Subcutaneous preadipocyte (primary cell): ENCODE measurements around the gene KNL1. TPM values are rescaled to one million over a fixed set of nuclear protein-coding genes. Genes with fewer than 3 reads are reported as not detected.

Experiments used
- small RNA-seq: library from RNA; depleted of rRNA; stranded (forward); fragments of <200 nt; gene quantifications from one replicate; pipeline ENCODE3, GENCODE V24; 2012
- total RNA-seq: library from RNA; depleted of rRNA; stranded (reverse); fragments of >200 nt; gene quantifications from 2 replicates; pipeline ENCODE4 v1.2.3, GENCODE V29; 2012

The KNL1 gene, protein sequence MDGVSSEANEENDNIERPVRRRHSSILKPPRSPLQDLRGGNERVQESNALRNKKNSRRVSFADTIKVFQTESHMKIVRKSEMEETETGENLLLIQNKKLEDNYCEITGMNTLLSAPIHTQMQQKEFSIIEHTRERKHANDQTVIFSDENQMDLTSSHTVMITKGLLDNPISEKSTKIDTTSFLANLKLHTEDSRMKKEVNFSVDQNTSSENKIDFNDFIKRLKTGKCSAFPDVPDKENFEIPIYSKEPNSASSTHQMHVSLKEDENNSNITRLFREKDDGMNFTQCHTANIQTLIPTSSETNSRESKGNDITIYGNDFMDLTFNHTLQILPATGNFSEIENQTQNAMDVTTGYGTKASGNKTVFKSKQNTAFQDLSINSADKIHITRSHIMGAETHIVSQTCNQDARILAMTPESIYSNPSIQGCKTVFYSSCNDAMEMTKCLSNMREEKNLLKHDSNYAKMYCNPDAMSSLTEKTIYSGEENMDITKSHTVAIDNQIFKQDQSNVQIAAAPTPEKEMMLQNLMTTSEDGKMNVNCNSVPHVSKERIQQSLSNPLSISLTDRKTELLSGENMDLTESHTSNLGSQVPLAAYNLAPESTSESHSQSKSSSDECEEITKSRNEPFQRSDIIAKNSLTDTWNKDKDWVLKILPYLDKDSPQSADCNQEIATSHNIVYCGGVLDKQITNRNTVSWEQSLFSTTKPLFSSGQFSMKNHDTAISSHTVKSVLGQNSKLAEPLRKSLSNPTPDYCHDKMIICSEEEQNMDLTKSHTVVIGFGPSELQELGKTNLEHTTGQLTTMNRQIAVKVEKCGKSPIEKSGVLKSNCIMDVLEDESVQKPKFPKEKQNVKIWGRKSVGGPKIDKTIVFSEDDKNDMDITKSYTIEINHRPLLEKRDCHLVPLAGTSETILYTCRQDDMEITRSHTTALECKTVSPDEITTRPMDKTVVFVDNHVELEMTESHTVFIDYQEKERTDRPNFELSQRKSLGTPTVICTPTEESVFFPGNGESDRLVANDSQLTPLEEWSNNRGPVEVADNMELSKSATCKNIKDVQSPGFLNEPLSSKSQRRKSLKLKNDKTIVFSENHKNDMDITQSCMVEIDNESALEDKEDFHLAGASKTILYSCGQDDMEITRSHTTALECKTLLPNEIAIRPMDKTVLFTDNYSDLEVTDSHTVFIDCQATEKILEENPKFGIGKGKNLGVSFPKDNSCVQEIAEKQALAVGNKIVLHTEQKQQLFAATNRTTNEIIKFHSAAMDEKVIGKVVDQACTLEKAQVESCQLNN (N-terminal part only)
- total RNA-seq = 20.6 and 40.9 TPM in 2 replicates

DNA sequence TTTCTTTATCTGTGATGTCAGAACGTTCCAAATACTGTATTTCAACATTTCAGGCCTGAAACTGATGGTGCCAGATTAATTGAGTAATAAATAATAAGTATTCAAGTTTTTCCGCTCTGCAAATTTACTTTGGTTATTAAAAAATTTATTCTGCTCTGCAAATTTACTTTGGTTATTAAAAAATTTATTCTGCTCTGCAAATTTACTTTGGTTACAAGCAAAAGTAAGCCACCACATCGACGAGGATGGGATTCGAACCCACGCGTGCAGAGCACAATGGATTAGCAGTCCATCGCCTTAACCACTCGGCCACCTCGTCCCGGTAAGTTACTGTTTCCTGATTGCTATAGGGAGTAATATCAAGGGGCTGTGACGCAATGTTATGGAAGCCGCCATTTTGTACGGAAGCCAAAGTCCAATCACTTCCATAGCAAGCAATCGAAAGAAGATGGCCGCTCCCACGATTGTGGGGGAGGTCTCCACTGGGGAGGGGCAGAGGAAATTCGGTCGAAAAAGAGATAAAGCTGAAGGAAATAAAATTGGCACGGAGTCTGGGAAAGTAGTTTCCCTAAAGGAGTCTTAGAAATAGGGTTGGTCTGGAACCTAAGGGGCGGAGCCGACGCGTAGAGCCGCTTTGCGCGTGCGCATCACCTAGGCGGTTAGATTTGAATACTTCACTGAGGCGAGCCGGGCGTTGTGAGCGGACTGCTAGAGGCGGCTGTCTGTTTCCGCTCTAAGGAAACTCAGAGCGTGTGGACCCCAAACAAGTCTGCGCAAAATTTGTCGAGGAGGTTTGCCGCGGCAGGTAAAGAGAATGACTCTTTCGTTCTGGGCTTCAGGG lies at the start of gene KNL1:
Gene KNL1, plus strand, starts transcription at position 662 of the 841 bp plus-strand sequence. CDS start 8,683 bp downstream, outside the sequence.

DNA sequence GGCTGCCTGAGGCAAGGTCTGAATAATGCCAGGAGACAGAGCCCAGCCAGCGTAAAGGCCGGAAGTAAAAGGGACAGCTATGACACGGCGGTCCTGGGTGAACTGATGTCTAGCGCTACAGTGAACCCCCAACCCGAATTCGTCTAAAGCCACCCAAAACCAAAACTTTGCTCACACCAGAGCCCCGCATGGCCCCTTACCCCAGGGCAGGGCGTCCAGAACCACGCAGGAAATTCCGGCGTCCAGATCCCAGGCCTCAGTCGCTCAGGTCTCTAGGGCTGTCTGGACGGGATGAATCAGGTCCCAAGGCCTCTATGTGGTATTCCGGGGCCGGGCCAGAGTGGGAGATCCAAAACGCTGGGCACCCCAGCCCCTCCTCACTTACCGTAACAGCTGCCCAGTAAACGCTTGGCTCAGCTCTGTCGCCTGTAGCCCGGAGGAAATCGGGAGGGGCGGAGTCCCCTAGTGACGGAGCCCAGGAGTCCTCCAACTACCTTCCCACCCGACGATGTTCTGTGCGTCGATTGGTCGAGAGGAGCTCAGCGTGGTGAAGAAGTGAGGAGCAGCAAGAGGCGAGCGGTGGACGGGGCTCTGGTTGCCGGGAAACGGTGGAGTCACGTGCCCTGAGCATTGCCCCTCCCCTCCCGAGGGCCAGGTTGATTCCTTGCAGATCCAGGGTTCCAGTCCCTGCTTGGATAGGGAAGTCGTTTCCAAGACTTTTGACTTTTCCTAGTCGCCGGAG lies 29.3 kb upstream of the KNL1 start, which contains the start of gene CCDC32:
Gene CCDC32, minus strand, starts transcription at position 452 of the 742 bp plus-strand sequence. CDS start 2,027 bp downstream, outside the sequence.

DNA sequence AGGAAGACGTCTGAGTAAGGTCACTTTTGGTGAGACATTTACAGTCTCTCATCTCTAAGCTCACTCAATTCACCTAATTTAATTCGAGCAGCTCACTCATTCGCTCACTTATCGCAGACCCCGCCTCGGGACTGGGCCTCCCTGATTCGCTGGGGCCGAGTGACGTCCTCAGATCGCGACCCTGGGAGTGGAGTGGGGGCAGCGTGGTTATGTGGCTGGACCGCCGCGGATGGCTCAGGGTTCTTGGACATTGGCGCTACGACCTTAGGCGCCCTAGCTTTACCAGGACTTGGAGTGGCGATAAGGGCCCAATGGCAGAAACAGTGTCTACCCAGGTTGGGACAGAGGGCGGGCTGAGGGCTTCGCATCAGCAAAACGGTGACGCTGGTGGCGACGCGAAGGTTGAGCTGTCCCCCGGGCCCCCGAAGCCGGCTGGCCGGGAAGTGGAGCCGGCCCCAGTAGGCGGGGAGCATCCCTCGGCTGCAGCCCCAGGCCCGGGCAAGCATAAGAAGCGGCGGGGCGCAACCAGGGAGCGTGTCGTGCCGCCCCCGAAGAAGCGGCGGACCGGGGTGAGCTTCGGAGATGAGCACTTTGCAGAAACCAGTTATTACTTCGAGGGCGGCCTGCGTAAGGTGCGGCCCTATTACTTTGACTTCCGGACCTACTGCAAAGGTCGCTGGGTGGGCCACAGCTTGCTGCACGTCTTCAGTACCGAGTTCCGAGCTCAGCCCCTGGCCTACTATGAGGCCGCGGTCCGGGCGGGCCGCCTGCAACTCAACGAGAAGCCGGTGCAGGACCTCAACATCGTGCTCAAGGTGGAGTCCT lies 24.7 kb upstream of the KNL1 start, which contains the start of gene RPUSD2:
Gene RPUSD2, plus strand, starts transcription at position 171 of the 825 bp plus-strand sequence. Its CDS starts 39 bp downstream, at position 210.

DNA sequence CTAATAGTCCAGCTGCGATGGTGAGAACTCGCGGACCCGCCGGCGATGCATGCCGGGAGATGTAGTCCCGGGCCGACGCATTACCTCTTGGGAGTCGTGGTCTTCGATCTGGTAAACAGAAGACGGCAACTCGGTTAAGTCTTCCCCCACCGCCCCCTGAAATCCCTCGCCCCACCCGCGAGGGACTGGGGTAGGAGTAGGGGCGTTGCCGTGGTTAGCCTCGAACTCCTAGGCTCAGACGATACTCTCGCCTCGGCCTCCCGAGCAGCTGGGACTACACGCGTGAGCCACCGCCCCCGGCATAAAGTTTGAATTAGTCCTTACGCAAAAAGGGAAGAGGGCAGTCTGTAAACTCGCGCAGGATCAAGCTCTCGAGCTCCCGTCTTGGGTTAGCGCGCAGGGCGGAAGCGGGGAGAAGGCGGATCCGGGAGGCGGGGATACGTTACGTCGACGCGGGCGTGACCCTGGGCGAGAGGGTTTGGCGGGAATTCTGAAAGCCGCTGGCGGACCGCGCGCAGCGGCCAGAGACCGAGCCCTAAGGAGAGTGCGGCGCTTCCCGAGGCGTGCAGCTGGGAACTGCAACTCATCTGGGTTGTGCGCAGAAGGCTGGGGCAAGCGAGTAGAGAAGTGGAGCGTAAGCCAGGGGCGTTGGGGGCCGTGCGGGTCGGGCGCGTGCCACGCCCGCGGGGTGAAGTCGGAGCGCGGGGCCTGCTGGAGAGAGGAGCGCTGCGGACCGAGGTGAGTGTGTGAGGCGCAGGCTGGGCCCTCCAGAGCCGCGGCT lies 100.8 kb downstream of the KNL1 start, which contains the start of gene RAD51:
Gene RAD51, plus strand, starts transcription at position 487 of the 781 bp plus-strand sequence. CDS start 3,585 bp downstream, outside the sequence.

Small RNA genes within 50 kb of the gene (small RNA-seq; reads per million reads assigned to genes)
- gene RF00017 = not detected
- gene RN7SL376P = not detected

Other genes starting within 250 kb of the KNL1 start
- gene PHGR1, start 243.2 kb upstream of the KNL1 start, total RNA-seq = not detected in 2 replicates
- gene DISP2, start 236.0 kb upstream of the KNL1 start, total RNA-seq = under 0.01 and 0.20 TPM in 2 replicates
- 46.3 and 82.5 TPM in 2 replicates for gene KNSTRN, start 211.5 kb upstream of the KNL1 start, total RNA-seq
- gene IVD, start 188.5 kb upstream of the KNL1 start, total RNA-seq = 37.5 and 38.9 TPM in 2 replicates
- gene BAHD1, start 153.3 kb upstream of the KNL1 start, total RNA-seq = 8.5 and 10.9 TPM in 2 replicates
- 9.6 and 10.0 TPM in 2 replicates for gene CHST14, start 123.3 kb upstream of the KNL1 start, total RNA-seq
- gene CCDC32, start 29.2 kb upstream of the KNL1 start, total RNA-seq = 15.2 and 39.3 TPM in 2 replicates
- 11.8 and 12.3 TPM in 2 replicates for gene RPUSD2, start 24.9 kb upstream of the KNL1 start, total RNA-seq
- gene RAD51, start 100.9 kb downstream of the KNL1 start, total RNA-seq = 4.0 and 4.5 TPM in 2 replicates
- 11.5 and 13.2 TPM in 2 replicates for gene RMDN3, start 161.0 kb downstream of the KNL1 start, total RNA-seq
- 0.37 and 0.78 TPM in 2 replicates for gene GCHFR, start 169.8 kb downstream of the KNL1 start, total RNA-seq
- gene C15orf62, start 175.7 kb downstream of the KNL1 start, total RNA-seq = not detected in 2 replicates
- gene ZFYVE19, start 212.8 kb downstream of the KNL1 start, total RNA-seq = 13.9 and 16.9 TPM in 2 replicates
- 20.5 and 29.0 TPM in 2 replicates for gene DNAJC17, start 213.2 kb downstream of the KNL1 start, total RNA-seq
- gene PPP1R14D, start 234.5 kb downstream of the KNL1 start, total RNA-seq = not detected in 2 replicates
- under 0.01 TPM in 1 of 2 replicates, not detected in the other for gene SPINT1, start 249.8 kb downstream of the KNL1 start, total RNA-seq